HG02571 (cell line): ENCODE data around the gene OR10V1.
A peak's percentile ranks its signal among the peaks of the same experiment; 100 is the strongest.

Experiments
- ATAC-seq: cut with Tn5 transposase; IDR thresholded peaks from one replicate; pipeline ENCODE4 v1.9.1; 2021; ENCODE audit warnings: mild to moderate bottlenecking, moderate library complexity; ENCODE audit not compliant: unreplicated experiment

Gene OR10V1

GRCh38 chr11:59668950-59669610 lies 44.6 kb downstream of the OR10V1 start, which contains the start of gene PATL1:
TSS of gene PATL1 (minus strand) at chr11:59669037. CDS start at chr11:59668895, 142 bp downstream.
- peak; percentile 92 for ATAC-seq

GRCh38 chr11:59668188-59668949 lies 45.3 kb downstream of the OR10V1 start:
- ATAC-seq = peak; percentile 23

- no peak for ATAC-seq
These were observed 45.8 kb downstream of the OR10V1 start for GRCh38 chr11:59667812-59668187.

DNA sequence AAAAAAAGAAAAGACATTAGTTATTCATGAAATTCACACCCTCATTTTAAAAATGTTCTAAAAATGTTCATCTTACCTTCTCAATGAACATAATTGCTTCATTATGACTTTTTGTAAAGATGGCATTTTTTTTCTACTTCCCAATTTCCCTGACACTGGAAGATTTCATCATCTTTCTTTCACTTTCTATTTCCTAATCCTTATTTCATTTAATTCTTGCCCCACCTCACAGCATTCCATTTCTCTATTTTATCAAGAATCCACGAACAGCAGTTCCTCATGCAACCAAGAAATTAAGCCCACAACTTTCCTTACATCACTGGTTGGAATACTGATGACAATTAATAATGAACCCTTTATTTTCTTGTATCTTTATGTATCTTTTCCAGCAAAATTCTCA lies 46.7 kb downstream of the OR10V1 start:
- ATAC-seq = no peak
